Mammary epithelial cell (primary cell): ENCODE measurements around the gene ADAMTS10.

Experiments
- EZH2 ChIP-seq: IDR thresholded peaks from 2 replicates; pipeline ENCODE4 v1.6.1; 2012; ENCODE audit warnings: low read length, inconsistent platforms, borderline replicate concordance
- TF ChIP-seq, protein P1 (sequence below), 2 donors: IDR thresholded peaks in 1 of 2; conservative IDR thresholded peaks in 1 of 2; 2 replicates each; pipeline ENCODE4 v1.5.1; 2011 to 2012; ENCODE audit warnings: inconsistent platforms in 2 of 2, low read length in 2 of 2, mild to moderate bottlenecking in 2 of 2, control low read depth in 1 of 2, low read depth in 1 of 2; ENCODE audit not compliant: insufficient read depth in 1 of 2; ENCODE audit errors: extremely low read depth in 1 of 2

DNA sequence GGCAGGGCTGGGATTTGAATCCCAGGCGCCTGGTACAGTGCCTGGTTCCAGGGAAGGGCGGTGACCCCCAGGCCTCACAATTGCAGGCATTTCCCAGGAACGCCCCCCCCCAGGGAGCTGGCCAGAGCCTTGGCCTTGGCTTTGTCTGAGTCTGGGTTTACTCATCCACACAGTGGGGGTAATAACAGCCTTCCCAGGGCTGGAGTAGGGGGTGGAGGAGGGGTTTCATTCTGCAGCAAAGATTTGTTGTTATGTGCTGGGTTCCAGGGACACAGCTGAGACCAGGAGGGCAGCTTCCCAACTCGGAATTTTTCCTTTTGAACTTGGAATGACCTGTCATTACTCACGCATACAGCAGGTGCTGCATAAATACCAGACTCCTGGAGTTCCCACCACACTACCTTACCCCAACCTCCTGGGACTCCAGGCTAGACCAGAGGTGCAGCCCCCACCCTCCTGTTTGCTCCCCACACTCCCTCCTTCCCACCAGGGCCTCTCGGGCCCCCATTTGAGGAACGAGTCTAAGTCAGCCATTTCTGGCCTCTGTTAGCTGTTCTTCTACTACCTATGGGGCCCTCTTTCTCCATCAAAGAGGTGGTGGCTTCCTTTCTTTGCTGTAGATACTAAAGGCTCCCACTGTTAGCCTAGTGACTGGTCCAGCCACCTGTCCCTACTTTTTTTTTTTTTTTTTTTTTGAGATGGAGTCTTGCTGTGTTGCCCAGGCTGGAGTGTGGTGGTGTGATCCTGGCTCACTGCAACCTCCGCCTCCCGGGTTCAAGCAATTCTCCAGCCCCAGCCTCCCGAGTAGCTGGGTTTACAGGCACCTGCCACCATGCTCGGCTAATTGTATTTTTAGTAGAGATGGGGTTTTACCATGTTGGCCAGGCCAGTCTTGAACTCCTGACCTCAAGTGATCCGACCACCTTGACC lies 1.6 kb upstream of the ADAMTS10 start:
- no peak for TF ChIP-seq EZH2
- TF ChIP-seq, protein P1, sequence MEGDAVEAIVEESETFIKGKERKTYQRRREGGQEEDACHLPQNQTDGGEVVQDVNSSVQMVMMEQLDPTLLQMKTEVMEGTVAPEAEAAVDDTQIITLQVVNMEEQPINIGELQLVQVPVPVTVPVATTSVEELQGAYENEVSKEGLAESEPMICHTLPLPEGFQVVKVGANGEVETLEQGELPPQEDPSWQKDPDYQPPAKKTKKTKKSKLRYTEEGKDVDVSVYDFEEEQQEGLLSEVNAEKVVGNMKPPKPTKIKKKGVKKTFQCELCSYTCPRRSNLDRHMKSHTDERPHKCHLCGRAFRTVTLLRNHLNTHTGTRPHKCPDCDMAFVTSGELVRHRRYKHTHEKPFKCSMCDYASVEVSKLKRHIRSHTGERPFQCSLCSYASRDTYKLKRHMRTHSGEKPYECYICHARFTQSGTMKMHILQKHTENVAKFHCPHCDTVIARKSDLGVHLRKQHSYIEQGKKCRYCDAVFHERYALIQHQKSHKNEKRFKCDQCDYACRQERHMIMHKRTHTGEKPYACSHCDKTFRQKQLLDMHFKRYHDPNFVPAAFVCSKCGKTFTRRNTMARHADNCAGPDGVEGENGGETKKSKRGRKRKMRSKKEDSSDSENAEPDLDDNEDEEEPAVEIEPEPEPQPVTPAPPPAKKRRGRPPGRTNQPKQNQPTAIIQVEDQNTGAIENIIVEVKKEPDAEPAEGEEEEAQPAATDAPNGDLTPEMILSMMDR (conservative IDR thresholded peaks at IDR 0.05 in 1 of 2, IDR thresholded peaks at IDR 0.05 in 1 of 2; ENCODE audit: extremely low read depth in 1 of 2, insufficient read depth in 1 of 2, low read depth in 1 of 2, low read length in 2 of 2): no peak
